T follicular helper cell (primary cell): ENCODE measurements around the gene PPP4R3A.
"Not testable (repeated sequence)": the region's sequence is repeated elsewhere in the genome, so short reads cannot be mapped to it uniquely, and the experiment has no call there.

ENCODE experiments used
- DNase-seq: peaks from one replicate; pipeline ENCODE4 v3.0.0-alpha.2; 2020; ENCODE audit warnings: low read depth

PPP4R3A gene

GRCh38 chr14:91409240-91409639 is 100.9 kb downstream of the PPP4R3A start:
- DNase-seq: not testable (repeated sequence)
